Esophagus muscularis mucosa (tissue), 3 donors: ENCODE data around the gene NCKAP5.

ENCODE experiments used
- CTCF ChIP-seq, 3 experiments: fragments of 200-600 bp in 2 of 3; fragments of 450-650 bp in 1 of 3; sonication (generic) in 2 of 3; IDR thresholded peaks; one replicate each; pipeline ENCODE4 v1.5.1; 2017 to 2019; ENCODE audit warnings: antibody characterized with exemption in 3 of 3, mild to moderate bottlenecking in 2 of 3, moderate library complexity in 1 of 3
- POLR2AphosphoS5 ChIP-seq, 2 donors: sonication (generic); formaldehyde crosslinking; IDR thresholded peaks; one replicate each; pipeline ENCODE4 v1.6.1; 2017; ENCODE audit warnings: antibody characterized with exemption in 2 of 2

- TF ChIP-seq CTCF (IDR thresholded peaks at IDR 0.05) (no peak), POLR2AphosphoS5 (IDR thresholded peaks at IDR 0.05) (no peak)
Observed at GRCh38 chr2:133452146-133452545, 116.1 kb downstream of the NCKAP5 start.
